COLO829 (cell line): ENCODE measurements around the gene PRR33.
"Not testable (repeated sequence)": the region's sequence is repeated elsewhere in the genome, so short reads cannot be mapped to it uniquely, and the experiment has no call there.

ENCODE experiments used
- DNase-seq: peaks from one replicate; pipeline ENCODE4 v3.0.0; 2012; ENCODE audit warnings: low spot score

The PRR33 gene

DNA sequence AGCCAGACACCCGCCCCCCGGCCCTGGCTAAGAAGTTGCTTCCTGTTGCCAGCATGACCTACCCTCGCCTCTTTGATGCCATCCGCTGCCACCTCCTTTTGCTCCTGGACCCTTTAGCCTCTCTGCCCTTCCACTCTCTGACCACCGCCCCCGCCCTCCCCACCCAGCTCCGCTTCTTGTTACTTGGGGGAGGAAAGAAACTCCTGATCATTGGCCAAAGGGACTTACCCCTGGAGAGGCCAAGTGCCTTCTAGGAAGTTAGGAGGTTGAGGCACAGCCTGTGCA, at the start of gene PRR33:
Gene PRR33 (minus strand): TSS at position 65 of the 285 bp plus-strand sequence. CDS start 1,311 bp downstream, outside the sequence.
- no peak for DNase-seq

DNA sequence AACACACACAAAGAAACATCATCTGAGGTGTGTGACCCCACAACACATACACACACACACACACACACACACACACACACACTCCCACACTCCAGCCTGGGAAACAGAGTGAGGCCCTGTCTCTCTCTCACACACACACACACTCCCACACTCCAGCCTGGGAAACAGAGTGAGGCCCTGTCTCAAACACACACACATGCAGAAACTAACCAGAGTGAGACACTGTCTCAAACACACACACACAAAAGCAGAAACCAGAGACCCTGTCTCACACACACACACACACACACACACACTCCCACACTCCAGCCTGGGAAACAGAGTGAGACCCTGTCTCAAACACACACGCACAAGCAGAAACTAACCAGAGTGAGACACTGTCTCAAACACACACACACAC, 48.1 kb upstream of the PRR33 start:
- not testable (repeated sequence) for DNase-seq

DNA sequence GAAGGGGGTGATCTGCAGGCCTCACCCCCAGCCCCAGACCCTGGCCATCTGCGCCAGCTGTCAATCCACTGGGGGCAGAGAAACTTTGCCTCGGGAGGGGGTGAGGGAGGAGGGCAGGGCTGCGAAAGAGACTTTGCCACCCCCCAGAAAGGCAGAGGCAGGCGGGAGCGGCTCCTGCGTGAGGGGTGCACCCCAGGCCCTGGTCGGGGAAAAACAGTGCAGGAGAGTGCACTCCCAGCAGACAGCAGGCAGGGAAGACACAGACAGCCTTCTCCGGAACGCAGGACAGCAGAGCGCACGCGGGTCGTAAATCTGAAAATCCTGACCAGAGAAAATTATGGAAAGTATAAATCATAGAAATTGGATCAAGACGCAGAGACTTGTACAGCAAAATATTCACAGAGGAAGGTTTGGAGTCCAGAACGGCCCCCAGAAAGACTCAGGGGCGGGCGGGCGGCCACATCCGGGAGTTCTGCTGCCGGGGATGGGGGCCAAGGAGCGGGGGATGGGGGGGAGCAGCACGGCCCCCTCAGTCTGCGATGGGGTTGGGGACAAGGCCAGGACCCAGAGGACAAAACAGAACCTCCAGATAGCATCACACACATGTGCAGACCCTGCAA, 47.4 kb upstream of the PRR33 start:
- DNase-seq = no peak

GRCh38 chr11:1938343-1939005, 46.8 kb upstream of the PRR33 start:
- no peak for DNase-seq

GRCh38 chr11:1937616-1938342, 46.1 kb upstream of the PRR33 start:
- DNase-seq = no peak

DNA sequence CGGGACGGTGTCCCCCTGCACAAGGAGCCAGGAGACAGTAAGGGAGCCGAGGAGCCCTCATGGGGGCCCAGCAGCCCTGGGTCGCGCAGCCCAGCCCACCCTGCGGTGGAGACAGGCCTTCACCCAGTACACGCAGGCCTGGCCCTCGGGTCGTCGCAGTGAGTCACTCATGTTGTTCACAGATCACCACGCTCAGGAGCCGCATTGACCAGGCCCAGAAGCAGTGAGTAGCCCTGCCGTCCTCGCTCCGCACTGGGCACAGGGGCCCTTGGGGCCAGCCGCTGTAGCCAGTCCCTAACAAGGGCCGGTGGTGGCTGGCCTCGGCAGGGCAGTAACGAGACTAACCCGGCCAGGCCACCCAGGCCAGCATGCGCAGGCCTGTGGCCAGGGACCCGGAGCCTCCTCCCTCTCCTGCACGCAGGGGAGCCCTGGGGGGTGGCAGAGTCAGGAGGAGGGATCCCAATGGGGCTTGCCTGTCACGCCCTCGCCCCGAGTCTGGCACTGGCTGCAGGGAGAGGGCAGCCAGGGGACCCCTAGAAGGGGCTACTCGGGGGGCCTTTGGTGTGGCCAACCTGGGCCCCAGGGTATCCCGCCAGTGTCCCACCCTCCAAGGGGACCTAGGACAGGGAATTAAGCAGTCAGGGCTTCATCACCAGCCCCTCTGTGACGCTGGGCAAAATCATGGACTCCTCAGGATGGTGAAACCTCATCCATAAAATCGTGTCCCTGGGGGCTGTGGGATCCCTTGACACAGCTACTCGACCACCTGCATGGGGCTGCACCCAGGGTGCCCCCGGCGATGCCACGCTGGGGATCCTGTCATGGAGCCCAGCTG, 45.3 kb upstream of the PRR33 start:
- DNase-seq = no peak

- no peak for DNase-seq
Measured at GRCh38 chr11:1936072-1936780, 44.5 kb upstream of the PRR33 start.

DNA sequence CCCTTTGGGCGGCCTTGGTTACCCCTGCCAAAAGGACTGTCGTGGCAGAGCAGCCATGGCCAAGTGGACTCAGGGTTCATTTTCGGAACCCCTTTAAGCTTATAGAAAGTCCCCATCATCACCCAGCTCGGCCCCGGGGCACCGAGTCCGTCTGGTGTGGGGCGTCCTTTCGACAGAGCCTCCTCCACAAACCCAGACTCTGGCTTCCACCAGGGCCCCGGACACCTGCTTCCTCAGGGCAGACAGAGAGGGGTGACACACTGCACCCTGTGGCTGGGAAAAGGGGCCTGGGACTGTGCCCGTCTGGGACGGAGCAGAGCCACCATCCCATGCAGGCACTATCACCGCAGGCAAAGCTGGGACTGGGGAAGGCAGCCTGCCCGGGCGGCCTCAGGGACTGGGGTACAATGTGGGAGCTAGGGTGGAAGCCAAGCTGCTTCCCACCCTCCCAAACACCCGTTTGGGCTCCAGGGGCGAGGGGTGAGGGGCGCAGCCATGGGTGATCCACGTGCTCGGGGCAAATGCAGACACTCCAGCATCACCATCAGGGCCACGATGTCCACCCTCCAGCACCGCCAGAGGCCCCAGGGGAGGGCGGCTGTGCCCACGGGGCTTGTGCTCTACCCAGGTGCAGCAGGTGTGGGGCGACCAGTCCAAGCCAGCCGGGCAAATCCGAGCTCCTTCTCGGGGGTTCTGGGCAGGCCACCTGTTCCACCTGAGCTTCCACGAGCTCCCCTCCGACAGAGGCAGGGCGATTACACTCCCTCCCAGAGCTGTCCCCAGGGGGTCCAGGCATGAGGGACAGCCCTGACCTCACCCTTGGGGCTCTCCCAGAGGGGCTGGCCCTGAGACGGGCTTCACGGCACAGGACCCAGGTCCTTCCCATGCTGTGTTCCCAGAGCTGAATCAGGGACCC, 43.7 kb upstream of the PRR33 start:
- no peak for DNase-seq

DNA sequence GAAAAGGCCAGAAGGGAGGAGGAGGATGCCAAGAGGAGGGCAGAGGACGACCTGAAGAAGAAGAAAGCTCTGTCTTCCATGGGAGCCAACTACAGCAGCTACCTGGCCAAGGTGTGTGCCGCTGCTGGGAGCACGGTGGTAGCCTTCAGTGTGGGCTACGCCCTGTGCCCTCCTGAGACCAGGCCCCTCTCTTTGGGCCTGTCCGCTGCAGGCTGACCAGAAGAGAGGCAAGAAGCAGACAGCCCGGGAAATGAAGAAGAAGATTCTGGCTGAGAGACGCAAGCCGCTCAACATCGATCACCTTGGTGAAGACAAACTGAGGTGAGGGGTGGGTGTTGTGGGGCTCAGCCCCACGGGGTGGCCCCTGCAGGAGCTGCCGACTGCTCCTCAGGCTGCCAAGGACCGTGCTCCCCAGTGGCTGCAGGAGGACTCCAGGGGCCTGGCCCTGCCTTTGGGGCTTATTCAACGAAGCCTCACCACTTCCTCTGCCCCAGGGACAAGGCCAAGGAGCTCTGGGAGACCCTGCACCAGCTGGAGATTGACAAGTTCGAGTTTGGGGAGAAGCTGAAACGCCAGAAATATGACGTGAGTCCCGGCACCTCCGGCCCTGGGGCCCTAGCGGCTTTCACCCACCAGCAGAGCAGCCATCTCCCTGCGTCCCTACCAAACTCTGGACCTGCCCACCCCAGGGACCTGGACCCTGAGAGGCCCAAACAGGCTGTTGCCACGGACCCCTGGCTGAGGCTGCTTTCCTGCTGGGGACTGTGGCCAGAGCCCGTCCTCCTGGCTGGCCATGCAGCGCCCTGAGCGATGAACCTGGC, 42.9 kb upstream of the PRR33 start:
- no peak for DNase-seq

GRCh38 chr11:1933416-1934334, 42.0 kb upstream of the PRR33 start:
- no peak for DNase-seq

DNA sequence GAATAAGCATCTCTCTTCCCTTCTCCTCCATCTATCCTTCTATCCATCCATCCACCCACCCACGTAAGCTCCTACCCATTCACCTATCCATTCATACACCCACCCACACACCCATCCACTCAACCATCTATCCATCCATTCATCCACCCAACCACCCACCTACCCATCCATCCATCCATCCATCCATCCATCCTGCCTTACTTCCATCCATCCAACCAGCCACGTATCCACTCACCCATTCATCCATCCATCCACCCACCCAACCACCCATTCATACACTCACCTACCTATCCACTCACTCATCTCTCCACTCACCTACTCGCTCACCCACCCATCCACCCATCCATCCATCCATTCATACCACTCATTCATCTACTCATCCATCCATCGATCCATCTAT, 41.0 kb upstream of the PRR33 start:
- DNase-seq = no peak

DNA sequence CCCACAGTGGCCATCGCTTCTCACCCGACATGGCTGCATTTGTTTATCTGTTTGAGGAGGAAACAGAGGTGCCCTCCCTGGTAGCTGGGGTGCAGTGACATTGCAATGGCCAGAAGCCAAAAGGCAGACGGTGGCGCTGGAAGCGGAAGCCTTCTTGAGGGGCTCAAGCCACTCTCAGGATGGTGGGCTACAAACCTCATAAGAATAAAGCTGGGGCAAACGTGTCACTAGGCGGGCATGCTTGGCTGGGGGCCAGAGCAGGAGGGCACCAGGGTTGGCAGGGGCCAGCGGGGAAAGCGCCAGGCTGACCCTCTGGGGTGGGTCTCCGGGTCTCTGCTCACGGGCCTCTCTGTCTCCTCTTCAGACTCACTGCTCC, 40.4 kb upstream of the PRR33 start:
- DNase-seq = no peak

DNA sequence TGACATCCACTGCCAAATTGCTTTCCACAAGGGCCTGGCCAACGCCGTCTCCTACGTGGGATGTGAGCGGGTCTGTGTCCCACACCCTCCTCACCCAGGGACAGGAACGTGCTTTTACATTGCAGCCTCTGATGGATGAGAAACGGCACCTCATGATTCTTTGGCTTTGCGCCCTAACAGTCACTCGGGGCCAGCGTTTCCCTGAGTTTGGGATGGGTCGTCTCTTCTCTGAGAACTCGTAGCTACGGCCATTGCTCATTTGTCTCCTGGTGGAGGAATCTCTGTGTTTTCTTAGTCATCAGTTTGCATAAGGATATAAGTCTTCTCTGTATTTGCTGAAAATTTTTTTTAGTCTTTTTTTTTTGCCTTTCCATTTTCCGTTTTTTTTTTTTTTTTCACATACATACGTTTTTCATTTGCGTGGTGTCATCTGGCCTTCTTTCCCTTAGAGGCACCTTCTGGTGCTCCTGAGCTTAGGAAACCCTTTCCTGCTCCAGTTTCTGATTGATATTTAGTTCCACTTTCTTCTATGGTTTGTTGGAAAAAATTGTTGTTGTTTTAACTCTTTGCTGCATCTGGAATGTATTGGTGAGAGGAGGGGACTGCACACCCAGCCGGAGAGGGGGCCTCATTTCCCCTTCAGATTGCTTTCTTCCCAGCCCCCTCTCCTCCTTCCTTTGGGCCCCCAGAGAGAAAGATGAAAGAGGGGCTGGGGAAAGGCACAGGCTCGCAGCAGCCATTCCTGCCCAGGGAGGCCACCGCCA, 39.8 kb upstream of the PRR33 start:
- DNase-seq = no peak

- no peak for DNase-seq
Measured at GRCh38 chr11:1930462-1930830, 38.8 kb upstream of the PRR33 start.

- no peak for DNase-seq
Measured at GRCh38 chr11:1929621-1930461, 38.1 kb upstream of the PRR33 start.

- DNase-seq = no peak
Measured at GRCh38 chr11:1928891-1929541, 37.3 kb upstream of the PRR33 start.

DNA sequence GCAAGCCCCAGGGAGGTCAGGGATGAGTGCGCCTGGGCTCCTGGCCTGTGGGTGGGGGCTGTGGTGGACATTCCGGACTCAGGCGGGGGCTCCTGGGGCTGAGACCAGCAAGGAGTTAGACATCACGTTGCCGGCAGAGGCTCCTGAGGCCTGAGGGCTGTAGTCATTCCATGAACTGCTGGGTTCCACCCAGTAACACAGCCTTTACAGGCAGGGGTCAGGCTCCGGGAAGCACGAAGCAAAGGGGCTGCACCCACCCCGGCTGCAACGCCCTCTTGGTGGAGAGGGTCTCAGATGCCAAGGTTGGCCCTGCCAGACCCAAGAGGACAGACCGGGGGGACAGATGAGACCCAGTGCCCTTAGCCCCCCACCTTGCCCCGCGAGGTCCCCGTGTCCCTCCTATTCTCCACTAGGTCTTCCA, 36.8 kb upstream of the PRR33 start:
- DNase-seq = no peak
